Smooth muscle cell (in vitro differentiated cells): ENCODE data around the gene RHCE. TPM values are rescaled to one million over a fixed set of nuclear protein-coding genes. Genes with fewer than 3 reads are reported as not detected.
"Not testable (repeated sequence)": the region's sequence is repeated elsewhere in the genome, so short reads cannot be mapped to it uniquely, and the experiment has no call there.

ENCODE experiments used
- DNase-seq: peaks from one replicate; lab custom pipeline; 2025; ENCODE audit not compliant: unreplicated experiment; lab: John Stamatoyannopoulos, UW
- H2AFZ ChIP-seq: fragments of 200-600 bp; sonication (generic); 2 replicates; pipeline ENCODE4 v1.6.0; 2016; ENCODE audit warnings: antibody characterized with exemption, low read depth, mild to moderate bottlenecking
- H3F3A ChIP-seq: fragments of 200-600 bp; sonication (generic); 2 replicates; pipeline ENCODE4 v1.6.0; 2017; ENCODE audit warnings: antibody characterized with exemption, low read depth
- H3K27ac ChIP-seq: fragments of 200-600 bp; sonication (generic); 2 replicates; pipeline ENCODE4 v1.5.1; 2016; ENCODE audit warnings: low read depth, mild to moderate bottlenecking
- H3K27me3 ChIP-seq: fragments of 200-600 bp; sonication (generic); 2 replicates; pipeline ENCODE4 v1.6.1; 2016; ENCODE audit warnings: low read depth, mild to moderate bottlenecking
- H3K36me3 ChIP-seq: fragments of 200-600 bp; sonication (generic); 2 replicates; pipeline ENCODE4 v1.5.1; 2016; ENCODE audit warnings: low read depth
- H3K4me1 ChIP-seq: fragments of 200-600 bp; sonication (generic); 2 replicates; pipeline ENCODE4 v1.5.1; 2016; ENCODE audit warnings: low read depth
- H3K4me2 ChIP-seq: fragments of 200-600 bp; sonication (generic); 2 replicates; pipeline ENCODE4 v1.6.0; 2016; ENCODE audit warnings: mild to moderate bottlenecking
- H3K4me3 ChIP-seq: fragments of 200-600 bp; sonication (generic); 2 replicates; pipeline ENCODE4 v1.5.1; 2016; ENCODE audit warnings: mild to moderate bottlenecking
- H3K79me2 ChIP-seq: fragments of 200-600 bp; sonication (generic); 2 replicates; pipeline ENCODE4 v1.6.0; 2016; ENCODE audit warnings: low read depth, mild to moderate bottlenecking
- H3K9ac ChIP-seq: fragments of 200-600 bp; sonication (generic); 2 replicates; pipeline ENCODE4 v1.6.0; 2016; ENCODE audit warnings: low read depth
- H3K9me3 ChIP-seq: fragments of 200-600 bp; sonication (generic); replicated peaks from 2 replicates; pipeline ENCODE4 v1.5.1; 2016; ENCODE audit warnings: low read depth
- H4K20me1 ChIP-seq: fragments of 200-600 bp; sonication (generic); 2 replicates; pipeline ENCODE4 v1.6.0; 2016; ENCODE audit warnings: low read depth
- WGBS: methylation state at CpG from one replicate; pipeline ENCODE4 v1.1.7; 2016; ENCODE audit warnings: low lambda C conversion rate; 5-methylcytosine and 5-hydroxymethylcytosine counted together
- polyA plus RNA-seq: library from polyadenylated mRNA; unstranded; fragments of >200 nt; fragmentation: Nextera tagmentation; extraction: Ambion mirVana; gene quantifications from 2 replicates; pipeline ENCODE4 v1.2.1, GENCODE V29; 2016
- total RNA-seq: library from RNA; depleted of rRNA; stranded (reverse); fragments of >200 nt; gene quantifications from 2 replicates; pipeline ENCODE4 v1.2.3, GENCODE V29; 2014
- TF ChIP-seq, protein P1 (sequence below): fragments of 200-600 bp; sonication (generic); IDR thresholded peaks from 2 replicates; pipeline ENCODE4 v1.5.1; 2017; ENCODE audit warnings: borderline replicate concordance, mild to moderate bottlenecking, antibody characterized with exemption; ENCODE audit not compliant: insufficient read depth, poor library complexity, severe bottlenecking

RHCE gene
- total RNA-seq, result 0.45 and 3.8 TPM in 2 replicates
- 3.8 and 4.9 TPM in 2 replicates for polyA plus RNA-seq

GRCh38 chr1:25420715-25421114 lies at the start of gene RHCE:
Gene RHCE, minus strand, starts transcription at chr1:25420825. Its CDS starts 39 bp downstream, at chr1:25420786.
- WGBS, result 51% methylated on average over 3 of the region's 9 CpGs
- not testable (repeated sequence) for H3K9ac ChIP-seq, H3K4me1 ChIP-seq, H3K36me3 ChIP-seq, H3K27me3 ChIP-seq, H3K79me2 ChIP-seq, H4K20me1 ChIP-seq, DNase-seq, H3K4me3 ChIP-seq, H3K4me2 ChIP-seq, H2AFZ ChIP-seq, H3K27ac ChIP-seq, H3K9me3 ChIP-seq, H3F3A ChIP-seq

GRCh38 chr1:25469177-25469576 lies 48.6 kb upstream of the RHCE start:
- no peak overlapping the region for H3K4me3 ChIP-seq
- no peaks in the 10 kb centered on the region for H3K36me3 ChIP-seq
- no peaks in the 10 kb centered on the region for H3K9me3 ChIP-seq
- H3K79me2 ChIP-seq, result peaks cover 57% of the 10 kb centered on the region
- H3K4me1 ChIP-seq, result no peaks in the 10 kb centered on the region
- 39% methylated on average over 2 of the region's 2 CpGs for WGBS
- peak overlapping the region; percentile 73 for H3K27ac ChIP-seq
- no peak overlapping the region for H3K9ac ChIP-seq
- H3F3A ChIP-seq, result peaks cover 19% of the 10 kb centered on the region
- peaks cover 96% of the 10 kb centered on the region for H4K20me1 ChIP-seq
- H3K4me2 ChIP-seq, result no peak overlapping the region
- no peaks in the 10 kb centered on the region for H3K27me3 ChIP-seq
- DNase-seq, result no peak
- TF ChIP-seq, protein P1, sequence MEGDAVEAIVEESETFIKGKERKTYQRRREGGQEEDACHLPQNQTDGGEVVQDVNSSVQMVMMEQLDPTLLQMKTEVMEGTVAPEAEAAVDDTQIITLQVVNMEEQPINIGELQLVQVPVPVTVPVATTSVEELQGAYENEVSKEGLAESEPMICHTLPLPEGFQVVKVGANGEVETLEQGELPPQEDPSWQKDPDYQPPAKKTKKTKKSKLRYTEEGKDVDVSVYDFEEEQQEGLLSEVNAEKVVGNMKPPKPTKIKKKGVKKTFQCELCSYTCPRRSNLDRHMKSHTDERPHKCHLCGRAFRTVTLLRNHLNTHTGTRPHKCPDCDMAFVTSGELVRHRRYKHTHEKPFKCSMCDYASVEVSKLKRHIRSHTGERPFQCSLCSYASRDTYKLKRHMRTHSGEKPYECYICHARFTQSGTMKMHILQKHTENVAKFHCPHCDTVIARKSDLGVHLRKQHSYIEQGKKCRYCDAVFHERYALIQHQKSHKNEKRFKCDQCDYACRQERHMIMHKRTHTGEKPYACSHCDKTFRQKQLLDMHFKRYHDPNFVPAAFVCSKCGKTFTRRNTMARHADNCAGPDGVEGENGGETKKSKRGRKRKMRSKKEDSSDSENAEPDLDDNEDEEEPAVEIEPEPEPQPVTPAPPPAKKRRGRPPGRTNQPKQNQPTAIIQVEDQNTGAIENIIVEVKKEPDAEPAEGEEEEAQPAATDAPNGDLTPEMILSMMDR, result no peak
- no peak overlapping the region for H2AFZ ChIP-seq

- Histone ChIP-seq H3K9me3 (no peaks in the 10 kb centered on the region), H3K27ac (peak overlapping the region; percentile 73), H3K79me2 (peaks cover 60% of the 10 kb centered on the region)
These were observed 47.4 kb upstream of the RHCE start for GRCh38 chr1:25468033-25468432.

DNA sequence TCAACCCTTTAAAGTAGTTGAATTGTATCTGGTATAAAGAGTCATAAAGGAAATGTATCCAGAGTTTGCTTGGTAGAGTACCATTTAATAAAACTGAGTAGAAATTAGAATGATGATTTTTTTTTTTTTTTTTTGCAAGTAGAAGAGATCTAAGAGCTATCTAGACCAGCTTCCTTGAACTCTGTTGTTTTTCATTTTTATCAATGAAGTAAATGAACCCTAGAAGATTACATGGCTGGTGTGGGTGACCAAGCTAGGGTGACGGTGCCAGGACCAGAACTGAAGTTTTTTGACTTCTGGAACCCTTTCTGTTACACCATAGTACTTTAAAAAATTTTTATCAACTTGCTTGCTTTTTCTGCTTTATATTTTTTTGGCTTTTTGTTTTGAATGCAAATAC lies 47.0 kb upstream of the RHCE start:
- peak overlapping the region; percentile 73 for H3K27ac ChIP-seq
- H3K9me3 ChIP-seq, result no peaks in the 10 kb centered on the region
- TF ChIP-seq, protein P1, result no peak
- peak overlapping the region; percentile 3 for H3K4me2 ChIP-seq
- H4K20me1 ChIP-seq, result peaks cover 95% of the 10 kb centered on the region
- H3K9ac ChIP-seq, result no peak overlapping the region
- no peak overlapping the region for H2AFZ ChIP-seq
- H3K79me2 ChIP-seq, result peaks cover 60% of the 10 kb centered on the region
- 72% methylated on average over 1 of the region's 1 CpG for WGBS
- no peaks in the 10 kb centered on the region for H3K4me1 ChIP-seq
- H3K36me3 ChIP-seq, result no peaks in the 10 kb centered on the region
- no peaks in the 10 kb centered on the region for H3K27me3 ChIP-seq
- peaks cover 19% of the 10 kb centered on the region for H3F3A ChIP-seq
- DNase-seq, result no peak
- H3K4me3 ChIP-seq, result no peak overlapping the region

More at GRCh38 chr1:25468033-25468432, 47.4 kb upstream of the RHCE start:
- Histone ChIP-seq H3K27me3 (no peaks in the 10 kb centered on the region), H3K9ac (no peak overlapping the region), H3F3A (peaks cover 19% of the 10 kb centered on the region), H2AFZ (no peak overlapping the region), H3K4me1 (no peaks in the 10 kb centered on the region), H3K36me3 (no peaks in the 10 kb centered on the region), H4K20me1 (peaks cover 95% of the 10 kb centered on the region), H3K4me3 (no peak overlapping the region), H3K4me2 (peak overlapping the region; percentile 3)
- TF ChIP-seq, protein P1, result no peak
- DNase-seq, result no peak
